ENCODE results near the gene RAC3. TPM values are rescaled to one million over a fixed set of nuclear protein-coding genes. Genes with fewer than 3 reads are reported as not detected.

Gene RAC3
- total and polyA plus RNA-seq, 8 donors = 0.97 to 12.6 (median 2.5) TPM

GRCh38 chr17:82079001-82079677 is 47.7 kb downstream of the RAC3 start:
- peak in 1 of 6 donors; percentile 64 for DNase-seq
- Histone ChIP-seq H3K27me3 (no peaks in the 10 kb centered on the region), H3K4me1 (no peaks in the 10 kb centered on the region), H3K4me3 (no peak overlapping the region), H3K27ac (no peak overlapping the region), H3K36me3 (peaks cover 0 to 29% (median 6%) of the 10 kb centered on the region in 3 donors), H3K9me3 (no peaks in the 10 kb centered on the region)
- WGBS, 2 donors = 94% methylated on average over 47 of the region's 47 CpGs
- intact Hi-C loops (cut with DNase I) = no loop called here
- no peak for TF ChIP-seq CTCF (IDR thresholded peaks at IDR 0.05)
- no peak for ATAC-seq
- no peak for FAIRE-seq

- TF ChIP-seq CTCF (IDR thresholded peaks at IDR 0.05) = no peak
- Histone ChIP-seq H3K27me3 (no peaks in the 10 kb centered on the region), H3K27ac (no peak overlapping the region), H3K9me3 (no peaks in the 10 kb centered on the region), H3K4me3 (no peak overlapping the region), H3K4me1 (no peaks in the 10 kb centered on the region), H3K36me3 (peaks cover 0 to 30% (median 11%) of the 10 kb centered on the region in 3 donors)
- DNase-seq (peak in 1 of 6 donors; percentile 66), ATAC-seq (no peak), FAIRE-seq (no peak)
- 92 to 95% methylated on average over 36 of the region's 36 CpGs for WGBS, 2 donors
- intact Hi-C loops (cut with DNase I) = no loop called here
These were observed 48.7 kb downstream of the RAC3 start for GRCh38 chr17:82080048-82080788.

GRCh38 chr17:82080789-82081464 is 49.4 kb downstream of the RAC3 start:
- ATAC-seq (no peak), FAIRE-seq (no peak), DNase-seq (peak in 1 of 6 donors; percentile 71)
- Histone ChIP-seq H3K4me1 (no peaks in the 10 kb centered on the region), H3K4me3 (no peak overlapping the region), H3K36me3 (peaks cover 0 to 34% (median 16%) of the 10 kb centered on the region in 3 donors), H3K9me3 (no peaks in the 10 kb centered on the region), H3K27me3 (no peaks in the 10 kb centered on the region), H3K27ac (no peak overlapping the region)
- TF ChIP-seq CTCF (IDR thresholded peaks at IDR 0.05) = no peak
- 94 to 96% methylated on average over 44 of the region's 44 CpGs for WGBS, 2 donors
- intact Hi-C loops (cut with DNase I) = no loop called here

GRCh38 chr17:82081546-82081945 is 50.1 kb downstream of the RAC3 start:
- no peaks in the 10 kb centered on the region for H3K4me1 ChIP-seq
- no peaks in the 10 kb centered on the region for H3K27me3 ChIP-seq
- H3K27ac ChIP-seq = no peak overlapping the region
- TF ChIP-seq CTCF (IDR thresholded peaks at IDR 0.05) = no peak
- no peak for FAIRE-seq
- DNase-seq = no peak
- peaks cover 0 to 40% (median 18%) of the 10 kb centered on the region in 3 donors for H3K36me3 ChIP-seq
- no peak overlapping the region for H3K4me3 ChIP-seq
- ATAC-seq = no peak
- no peaks in the 10 kb centered on the region for H3K9me3 ChIP-seq
- intact Hi-C loops (cut with DNase I) = no loop called here
- WGBS, 2 donors = 92 to 96% methylated on average over 18 to 20 of the region's 20 CpGs

Data from pancreas (tissue), 10 donors.